Mammary epithelial cell (primary cell): ENCODE measurements around the gene TPM4.

ENCODE experiments used
- EZH2 ChIP-seq: IDR thresholded peaks from 2 replicates; pipeline ENCODE4 v1.6.1; 2012; ENCODE audit warnings: low read length, inconsistent platforms, borderline replicate concordance
- TF ChIP-seq, protein P1 (sequence below), 2 donors: IDR thresholded peaks in 1 of 2; conservative IDR thresholded peaks in 1 of 2; 2 replicates each; pipeline ENCODE4 v1.5.1; 2011 to 2012; ENCODE audit warnings: inconsistent platforms in 2 of 2, low read length in 2 of 2, mild to moderate bottlenecking in 2 of 2, control low read depth in 1 of 2, low read depth in 1 of 2; ENCODE audit not compliant: insufficient read depth in 1 of 2; ENCODE audit errors: extremely low read depth in 1 of 2

DNA sequence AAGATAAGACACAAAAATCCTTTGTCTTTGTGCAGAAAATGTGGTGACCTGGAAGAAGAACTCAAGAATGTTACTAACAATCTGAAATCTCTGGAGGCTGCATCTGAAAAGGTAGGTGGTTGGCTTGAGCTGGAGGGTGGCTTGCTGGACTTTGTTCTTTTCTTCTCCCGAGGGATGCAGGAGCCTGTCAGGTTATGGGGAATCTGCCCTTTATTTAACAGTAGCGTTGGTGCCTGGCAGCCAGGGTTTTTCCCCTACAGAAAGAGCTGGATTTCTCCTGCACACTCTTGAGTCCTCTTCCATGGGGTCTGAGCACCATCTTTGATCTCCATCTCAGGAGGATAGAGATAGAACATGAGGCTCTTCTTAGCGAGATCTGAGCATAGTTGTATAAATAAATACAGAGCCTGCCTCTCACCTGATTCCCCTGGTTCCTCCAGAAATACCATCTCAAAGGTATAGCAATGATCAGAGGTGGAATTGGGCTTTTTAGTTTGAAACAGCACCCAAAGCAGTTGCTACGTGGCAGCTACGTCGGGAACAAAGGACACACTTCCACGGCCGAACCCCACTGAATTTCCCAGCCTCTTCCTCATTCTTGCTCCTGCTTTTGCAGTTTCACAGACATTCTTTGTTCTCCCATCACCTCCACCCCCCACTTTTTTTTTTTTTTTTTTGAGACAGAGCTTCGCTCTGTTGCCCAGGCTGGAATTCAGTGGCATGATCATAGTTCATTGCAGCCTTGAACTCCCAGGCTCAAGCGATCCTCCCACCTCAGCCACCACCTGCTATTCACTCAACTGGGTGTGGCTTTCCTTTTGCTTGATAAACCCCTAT, 12.9 kb downstream of the TPM4 start:
- TF ChIP-seq, protein P1, sequence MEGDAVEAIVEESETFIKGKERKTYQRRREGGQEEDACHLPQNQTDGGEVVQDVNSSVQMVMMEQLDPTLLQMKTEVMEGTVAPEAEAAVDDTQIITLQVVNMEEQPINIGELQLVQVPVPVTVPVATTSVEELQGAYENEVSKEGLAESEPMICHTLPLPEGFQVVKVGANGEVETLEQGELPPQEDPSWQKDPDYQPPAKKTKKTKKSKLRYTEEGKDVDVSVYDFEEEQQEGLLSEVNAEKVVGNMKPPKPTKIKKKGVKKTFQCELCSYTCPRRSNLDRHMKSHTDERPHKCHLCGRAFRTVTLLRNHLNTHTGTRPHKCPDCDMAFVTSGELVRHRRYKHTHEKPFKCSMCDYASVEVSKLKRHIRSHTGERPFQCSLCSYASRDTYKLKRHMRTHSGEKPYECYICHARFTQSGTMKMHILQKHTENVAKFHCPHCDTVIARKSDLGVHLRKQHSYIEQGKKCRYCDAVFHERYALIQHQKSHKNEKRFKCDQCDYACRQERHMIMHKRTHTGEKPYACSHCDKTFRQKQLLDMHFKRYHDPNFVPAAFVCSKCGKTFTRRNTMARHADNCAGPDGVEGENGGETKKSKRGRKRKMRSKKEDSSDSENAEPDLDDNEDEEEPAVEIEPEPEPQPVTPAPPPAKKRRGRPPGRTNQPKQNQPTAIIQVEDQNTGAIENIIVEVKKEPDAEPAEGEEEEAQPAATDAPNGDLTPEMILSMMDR (conservative IDR thresholded peaks at IDR 0.05 in 1 of 2, IDR thresholded peaks at IDR 0.05 in 1 of 2; ENCODE audit: extremely low read depth in 1 of 2, insufficient read depth in 1 of 2, low read depth in 1 of 2, low read length in 2 of 2), result no peak
- no peak for TF ChIP-seq EZH2
